Stimulated activated naive B cell treated with anti-CD40 and anti-IgM and Interleukin-4, amounts not matched to agents 10 μg/mL and 1 μg/mL and 100 μg/mL, for 72 hours (primary cell): Measurements from ENCODE around the gene GALR3.
"Not testable (repeated sequence)": the region's sequence is repeated elsewhere in the genome, so short reads cannot be mapped to it uniquely, and the experiment has no call there.

Experiments
- ATAC-seq, 2 donors: fragments of 150-1000 bp; cut with Tn5 transposase; replicated peaks; 2 replicates each; pipeline ENCODE4 v1.10.0; 2021; ENCODE audit warnings: moderate library complexity in 1 of 2
- DNase-seq: peaks from one replicate; pipeline ENCODE4 v3.0.0; 2021
- H3K27ac Mint-ChIP-seq: one replicate; pipeline ENCODE4 v1.8.0; 2022; ENCODE audit warnings: mild to moderate bottlenecking, mixed read lengths
- H3K27me3 Mint-ChIP-seq, 2 donors: one replicate each; pipeline ENCODE4 v1.8.0; 2022; ENCODE audit warnings: mixed read lengths in 2 of 2
- H3K36me3 Mint-ChIP-seq, 2 donors: one replicate each; pipeline ENCODE4 v1.8.0; 2022; ENCODE audit warnings: mixed read lengths in 2 of 2, mild to moderate bottlenecking in 1 of 2
- H3K4me1 Mint-ChIP-seq, 2 donors: one replicate each; pipeline ENCODE4 v1.8.0; 2022; ENCODE audit warnings: mixed read lengths in 2 of 2, mild to moderate bottlenecking in 1 of 2
- H3K4me3 Mint-ChIP-seq, 2 donors: one replicate each; pipeline ENCODE4 v1.8.0; 2022; ENCODE audit warnings: mild to moderate bottlenecking in 2 of 2, mixed read lengths in 2 of 2, moderate library complexity in 1 of 2
- H3K9me3 Mint-ChIP-seq, 2 donors: one replicate each; pipeline ENCODE4 v1.8.0; 2022; ENCODE audit warnings: mixed read lengths in 2 of 2, mild to moderate bottlenecking in 1 of 2

The GALR3 gene

DNA sequence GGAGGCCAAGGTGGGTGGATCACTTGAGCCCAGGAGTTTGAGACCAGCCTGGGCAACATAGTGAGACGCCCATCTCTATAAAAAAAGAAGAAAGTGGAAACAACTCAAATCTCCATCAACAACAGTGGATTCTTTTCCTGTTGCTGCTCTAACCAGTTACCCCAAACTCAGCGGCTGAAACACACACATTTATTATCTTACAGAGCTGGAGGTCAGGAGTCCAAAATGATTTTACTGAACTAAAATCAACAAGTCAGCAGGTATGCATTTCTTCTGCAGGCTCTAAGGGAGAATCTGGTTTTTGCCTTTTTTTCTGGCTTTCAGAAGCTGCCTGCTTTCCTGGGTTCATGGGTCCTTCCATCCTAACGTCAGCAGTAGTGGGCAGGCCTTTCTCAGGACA lies 27.1 kb upstream of the GALR3 start:
- Mint-ChIP-seq H3K4me3 (no peak overlapping the region), H3K9me3 (no peaks in the 10 kb centered on the region), H3K36me3 (no peaks in the 10 kb centered on the region), H3K4me1 (peaks cover 0 to 4% of the 10 kb centered on the region in 2 donors), H3K27me3 (peaks cover 10 to 19% of the 10 kb centered on the region in 2 donors), H3K27ac (no peak overlapping the region)
- ATAC-seq (no peak), DNase-seq (no peak)

DNA sequence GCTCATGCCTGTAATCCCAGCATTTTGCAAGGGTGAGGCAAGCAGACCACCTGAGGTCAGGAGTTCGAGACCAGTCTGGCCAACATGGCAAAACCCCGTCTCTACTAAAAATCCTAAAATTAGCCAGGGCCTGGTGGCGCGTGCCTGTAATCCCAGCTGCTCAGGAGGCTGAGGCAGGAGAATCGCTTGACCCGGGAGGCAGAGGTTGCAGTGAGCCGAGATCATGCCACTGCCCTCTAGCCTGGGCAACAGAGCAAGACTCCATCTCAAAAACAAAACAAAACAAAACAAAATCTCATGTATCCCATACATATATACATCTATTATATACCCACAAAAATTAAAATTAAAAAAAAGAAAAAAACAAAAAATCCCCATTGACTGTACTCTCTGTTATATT lies 25.9 kb upstream of the GALR3 start:
- not testable (repeated sequence) for H3K9me3 Mint-ChIP-seq, DNase-seq, ATAC-seq, H3K4me1 Mint-ChIP-seq, H3K36me3 Mint-ChIP-seq, H3K27ac Mint-ChIP-seq, H3K4me3 Mint-ChIP-seq
- H3K27me3 Mint-ChIP-seq = peaks cover 10 to 19% of the 10 kb centered on the region in 2 donors

DNA sequence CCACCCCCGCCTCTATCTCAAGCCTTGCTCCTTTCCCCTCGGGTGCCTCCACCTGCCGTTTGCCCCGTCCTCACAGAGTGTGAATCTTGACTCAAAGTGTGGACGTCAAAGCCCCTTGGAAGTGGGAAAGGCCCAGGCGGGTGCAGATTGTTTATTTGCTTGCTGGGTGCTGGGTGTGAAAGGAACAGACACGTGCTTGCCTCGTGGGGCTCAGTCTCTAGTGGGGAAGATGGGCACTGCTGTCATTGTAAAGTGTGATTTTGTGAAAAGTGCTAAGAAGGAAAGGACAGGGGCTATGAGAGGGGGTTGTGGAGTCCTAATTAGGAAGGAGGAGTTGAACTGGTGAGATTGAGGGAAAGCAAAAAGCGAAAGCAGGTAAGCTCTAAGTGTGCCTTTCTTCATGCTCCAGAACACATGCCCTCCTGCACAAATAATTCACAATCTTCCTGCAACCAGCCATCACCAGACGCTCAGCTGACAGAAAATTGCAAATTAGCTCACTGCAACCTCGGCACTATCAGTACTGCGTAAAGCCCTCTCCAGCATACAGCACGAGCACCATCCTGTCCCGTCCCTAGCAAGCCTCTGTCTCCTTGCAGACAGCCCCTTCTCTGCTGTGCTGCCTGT lies 25.2 kb upstream of the GALR3 start:
- peaks cover 17 to 23% of the 10 kb centered on the region in 2 donors for H3K27me3 Mint-ChIP-seq
- no peak for DNase-seq
- H3K4me1 Mint-ChIP-seq = peaks cover 6 to 10% of the 10 kb centered on the region in 2 donors
- no peaks in the 10 kb centered on the region for H3K9me3 Mint-ChIP-seq
- H3K36me3 Mint-ChIP-seq = no peaks in the 10 kb centered on the region
- H3K4me3 Mint-ChIP-seq = no peak overlapping the region
- H3K27ac Mint-ChIP-seq = peak overlapping the region; percentile 20
- no peak for ATAC-seq

DNA sequence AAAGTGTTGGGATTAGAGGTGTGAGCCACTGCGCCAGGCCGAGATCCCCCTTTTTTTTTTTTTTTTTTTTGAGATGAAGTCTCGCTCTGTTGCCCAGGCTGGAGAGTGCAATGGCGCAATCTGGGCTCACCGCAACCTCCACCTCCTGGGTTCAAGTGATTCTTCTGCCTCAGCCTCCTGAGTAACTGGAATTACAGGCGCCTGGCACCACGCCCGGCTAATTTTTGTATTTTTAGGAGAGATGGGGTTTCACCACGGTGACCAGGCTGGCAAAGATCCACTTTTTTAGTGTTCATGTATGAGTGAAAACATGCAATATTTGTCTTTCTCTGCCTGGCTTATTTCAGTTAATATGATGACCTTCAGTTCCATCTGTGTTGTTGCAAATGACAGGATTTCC lies 23.2 kb upstream of the GALR3 start:
- DNase-seq, H3K27ac Mint-ChIP-seq, H3K4me3 Mint-ChIP-seq, H3K9me3 Mint-ChIP-seq, H3K36me3 Mint-ChIP-seq, ATAC-seq: not testable (repeated sequence)
- Mint-ChIP-seq H3K27me3 (peaks cover 35 to 37% of the 10 kb centered on the region in 2 donors), H3K4me1 (peaks cover 16 to 25% of the 10 kb centered on the region in 2 donors)

DNA sequence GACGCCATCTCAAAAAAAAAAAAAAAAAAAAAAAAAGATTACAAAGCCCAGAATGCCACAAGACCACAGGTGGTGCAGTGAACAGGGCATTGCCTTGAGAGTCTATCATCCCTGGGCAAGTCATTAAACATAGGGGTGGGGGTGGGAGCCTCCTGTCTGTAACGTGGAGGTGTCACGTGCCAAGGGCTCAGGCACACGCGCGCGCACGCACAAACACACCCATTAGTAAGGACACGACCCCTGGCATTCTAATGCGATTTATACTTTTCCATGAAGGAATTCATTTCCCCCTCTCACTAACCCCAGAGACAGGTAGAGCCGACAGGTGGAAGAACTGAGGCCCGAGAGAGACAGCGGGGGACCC lies 21.3 kb upstream of the GALR3 start:
- Mint-ChIP-seq H3K4me3 (peak overlapping the region; percentile 70 to 71), H3K9me3 (no peaks in the 10 kb centered on the region), H3K27ac (no peak overlapping the region), H3K4me1 (peaks cover 25 to 43% of the 10 kb centered on the region in 2 donors), H3K36me3 (peaks cover 0 to 4% of the 10 kb centered on the region in 2 donors), H3K27me3 (peaks cover 47 to 54% of the 10 kb centered on the region in 2 donors)
- DNase-seq (no peak), ATAC-seq (no peak)

DNA sequence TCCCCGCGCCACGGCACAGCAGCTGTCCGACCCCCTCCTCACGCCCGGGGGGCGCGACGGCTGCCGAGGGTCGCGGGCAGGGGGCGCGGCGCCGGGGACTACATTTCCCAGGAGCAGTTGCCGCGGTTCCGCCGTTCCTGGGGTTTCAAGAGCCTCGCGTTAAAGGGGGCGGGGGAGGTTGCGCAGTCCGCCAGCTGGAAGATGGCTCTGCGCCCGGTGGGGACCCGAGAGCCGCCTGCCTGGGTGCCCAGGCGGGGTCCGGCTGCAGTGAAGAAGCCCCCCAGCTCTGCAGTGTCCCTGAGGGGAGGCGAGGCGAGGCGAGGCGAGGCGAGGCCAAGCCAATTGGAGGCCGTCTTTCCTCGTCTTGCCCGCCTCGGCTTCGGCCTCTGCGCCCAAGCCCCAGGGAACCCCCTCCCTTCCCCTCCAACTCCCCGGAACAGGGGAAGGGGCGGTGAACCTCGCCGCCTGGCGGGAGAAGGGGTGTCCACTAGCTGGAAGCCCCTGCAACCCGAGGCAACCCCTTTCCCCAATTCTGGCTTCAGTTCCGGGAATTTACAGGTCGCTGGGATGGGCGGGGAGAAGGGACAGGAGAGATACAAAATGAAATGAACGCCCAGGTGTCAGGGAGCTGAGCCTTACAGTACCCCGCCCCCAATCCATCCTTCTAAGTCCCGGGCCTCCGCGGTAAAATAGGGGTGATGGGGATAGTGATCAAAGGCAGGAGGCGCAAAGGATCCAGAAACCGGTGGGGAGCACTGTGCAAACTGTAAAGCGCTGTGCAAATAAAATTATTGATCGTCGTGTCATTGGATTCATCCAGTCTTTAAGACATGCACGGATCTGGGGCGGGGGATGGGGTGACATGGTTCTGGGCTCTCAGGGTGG lies 20.6 kb upstream of the GALR3 start:
- peak overlapping the region; percentile 70 to 76 for H3K4me3 Mint-ChIP-seq
- H3K27me3 Mint-ChIP-seq = peaks cover 48 to 59% of the 10 kb centered on the region in 2 donors
- H3K36me3 Mint-ChIP-seq = peaks cover 0 to 4% of the 10 kb centered on the region in 2 donors
- DNase-seq = no peak
- no peak for ATAC-seq
- H3K9me3 Mint-ChIP-seq = no peaks in the 10 kb centered on the region
- H3K27ac Mint-ChIP-seq = peak overlapping the region; percentile 31
- peaks cover 26 to 49% of the 10 kb centered on the region in 2 donors for H3K4me1 Mint-ChIP-seq

DNA sequence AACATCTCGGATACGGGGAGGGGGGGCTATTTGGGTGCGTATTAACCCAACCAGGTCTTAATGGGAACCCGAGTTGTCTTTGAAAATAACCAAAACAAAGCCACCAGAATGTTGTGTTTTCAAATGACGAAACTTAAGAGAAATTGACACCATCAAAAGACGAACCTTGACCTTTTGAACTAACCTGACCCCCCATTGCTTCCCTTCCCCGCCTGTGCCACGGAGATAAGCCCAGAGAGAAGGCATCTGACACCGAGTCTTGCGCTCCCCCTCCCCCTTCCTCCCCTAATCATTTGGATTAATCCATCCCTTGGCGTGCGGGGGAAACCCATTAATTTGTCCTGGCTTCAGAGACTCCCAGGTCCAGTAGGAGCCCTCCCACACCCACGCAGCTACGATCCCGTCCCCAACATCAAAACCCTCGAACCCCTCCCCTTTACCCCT lies 20.0 kb upstream of the GALR3 start:
- ATAC-seq = no peak
- Mint-ChIP-seq H3K36me3 (peaks cover 0 to 4% of the 10 kb centered on the region in 2 donors), H3K9me3 (no peaks in the 10 kb centered on the region), H3K4me3 (peak overlapping the region; percentile 60 to 76), H3K27me3 (peaks cover 46 to 65% of the 10 kb centered on the region in 2 donors), H3K4me1 (peaks cover 28 to 52% of the 10 kb centered on the region in 2 donors), H3K27ac (no peak overlapping the region)
- DNase-seq = no peak

DNA sequence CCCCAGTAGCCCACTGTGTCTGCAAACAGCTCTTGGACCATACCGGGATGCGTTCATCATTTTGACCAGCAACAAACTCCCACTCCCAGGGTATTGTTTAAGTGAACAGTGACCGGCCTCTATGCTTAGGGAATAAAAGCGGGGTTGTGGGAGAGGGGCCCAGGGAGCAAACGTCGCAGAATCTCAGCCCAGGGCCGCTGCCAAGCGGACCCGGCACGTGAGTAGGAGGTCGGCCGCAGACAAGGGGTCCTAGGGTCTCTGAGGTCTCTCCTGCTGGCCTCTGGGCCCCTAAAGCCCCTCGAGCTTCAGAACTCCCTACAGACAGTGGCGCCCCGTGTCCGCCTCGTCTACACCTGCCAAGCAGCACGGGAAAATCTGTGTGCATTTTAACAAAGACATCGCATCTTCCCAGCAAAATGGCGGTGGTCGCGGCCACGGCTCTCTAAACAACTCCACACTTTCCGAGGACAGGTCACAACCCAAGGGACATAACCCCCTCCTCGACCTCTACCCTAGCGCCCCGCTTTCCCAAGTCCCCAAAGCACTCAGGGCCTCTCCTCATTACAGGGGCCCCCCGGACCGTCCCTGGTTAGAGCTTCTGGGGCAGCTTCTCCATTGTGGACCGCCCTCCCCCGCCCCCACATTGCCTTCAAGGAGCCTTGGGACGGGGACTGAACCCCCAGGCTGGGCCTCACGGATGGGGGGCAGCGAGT lies 19.4 kb upstream of the GALR3 start:
- H3K36me3 Mint-ChIP-seq = peaks cover 0 to 4% of the 10 kb centered on the region in 2 donors
- H3K4me3 Mint-ChIP-seq = peak overlapping the region; percentile 73 to 79
- DNase-seq (no peak), ATAC-seq (no peak)
- no peaks in the 10 kb centered on the region for H3K9me3 Mint-ChIP-seq
- peak overlapping the region; percentile 85 for H3K27ac Mint-ChIP-seq
- H3K27me3 Mint-ChIP-seq = peaks cover 51 to 71% of the 10 kb centered on the region in 2 donors
- peaks cover 29 to 58% of the 10 kb centered on the region in 2 donors for H3K4me1 Mint-ChIP-seq

DNA sequence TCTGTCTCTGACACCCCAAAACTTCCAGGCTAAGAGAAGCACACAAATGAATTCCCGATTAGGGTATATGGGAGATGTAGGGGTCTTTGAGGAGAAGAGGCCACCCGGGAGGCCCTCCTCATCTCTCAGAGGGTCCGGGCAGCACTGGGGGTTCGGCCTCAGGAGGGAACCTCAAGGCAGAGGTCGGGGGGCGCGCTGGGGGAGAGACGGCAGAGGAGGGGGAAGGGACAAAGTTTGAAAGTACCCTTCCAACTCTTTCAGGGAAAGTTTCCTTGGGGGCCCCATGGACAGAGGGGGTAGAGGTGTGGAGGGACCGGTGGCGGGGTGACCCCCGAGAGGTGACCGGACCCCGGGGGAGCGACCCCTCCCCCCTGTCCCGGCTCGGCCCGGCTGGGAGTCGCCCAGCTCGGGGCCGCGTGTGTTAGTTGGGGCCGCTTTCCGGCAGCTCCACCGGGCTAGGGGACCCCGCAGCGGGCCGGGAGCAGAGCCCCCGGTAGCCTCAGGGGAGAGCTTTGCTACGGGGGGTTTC lies 18.8 kb upstream of the GALR3 start:
- Mint-ChIP-seq H3K9me3 (no peaks in the 10 kb centered on the region), H3K27ac (peak overlapping the region; percentile 85), H3K4me1 (peaks cover 29 to 58% of the 10 kb centered on the region in 2 donors), H3K27me3 (peaks cover 52 to 77% of the 10 kb centered on the region in 2 donors), H3K4me3 (peak overlapping the region; percentile 73 to 79), H3K36me3 (peaks cover 0 to 4% of the 10 kb centered on the region in 2 donors)
- no peak for DNase-seq
- no peak for ATAC-seq

DNA sequence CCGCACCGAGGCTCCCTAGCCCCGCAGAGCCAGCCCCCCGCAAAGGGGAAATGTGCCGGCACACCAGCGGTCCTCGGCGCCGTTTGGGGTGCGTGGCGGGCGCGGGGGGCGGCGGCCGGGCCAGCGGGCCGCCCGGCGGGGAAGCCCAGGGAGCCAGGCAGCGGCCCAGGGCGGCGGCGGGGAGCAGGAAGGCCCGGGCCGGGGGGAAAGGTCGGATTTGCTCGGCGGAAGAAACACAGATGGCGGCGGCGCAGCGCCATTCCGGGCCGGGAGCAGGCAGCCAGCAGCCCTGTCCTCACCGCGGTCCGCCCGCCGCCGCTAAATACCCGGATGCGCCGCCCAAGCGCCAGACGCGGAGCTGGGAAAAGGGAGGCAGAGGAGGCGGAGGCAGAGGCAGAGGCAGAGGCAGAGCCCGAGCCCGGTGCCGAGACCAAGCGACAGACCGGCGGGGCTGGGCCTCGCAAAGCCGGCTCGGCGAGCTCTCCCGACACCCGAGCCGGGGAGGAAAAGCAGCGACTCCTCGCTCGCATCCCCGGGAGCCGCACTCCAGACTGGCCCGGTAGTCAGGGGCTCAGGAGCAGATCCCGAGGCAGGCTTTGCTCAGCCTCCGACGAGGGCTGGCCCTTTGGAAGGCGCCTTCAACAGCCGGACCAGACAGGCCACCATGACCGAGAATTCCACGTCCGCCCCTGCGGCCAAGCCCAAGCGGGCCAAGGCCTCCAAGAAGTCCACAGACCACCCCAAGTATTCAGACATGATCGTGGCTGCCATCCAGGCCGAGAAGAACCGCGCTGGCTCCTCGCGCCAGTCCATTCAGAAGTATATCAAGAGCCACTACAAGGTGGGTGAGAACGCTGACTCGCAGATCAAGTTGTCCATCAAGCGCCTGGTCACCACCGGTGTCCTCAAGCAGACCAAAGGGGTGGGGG lies 18.0 kb upstream of the GALR3 start:
- Mint-ChIP-seq H3K9me3 (no peaks in the 10 kb centered on the region), H3K36me3 (peaks cover 0 to 4% of the 10 kb centered on the region in 2 donors), H3K4me3 (peak overlapping the region; percentile 78 to 79), H3K27me3 (peaks cover 55 to 82% of the 10 kb centered on the region in 2 donors), H3K27ac (peak overlapping the region; percentile 84), H3K4me1 (peaks cover 29 to 58% of the 10 kb centered on the region in 2 donors)
- DNase-seq = peak; percentile 48
- peak; percentile 43 to 44 for ATAC-seq

DNA sequence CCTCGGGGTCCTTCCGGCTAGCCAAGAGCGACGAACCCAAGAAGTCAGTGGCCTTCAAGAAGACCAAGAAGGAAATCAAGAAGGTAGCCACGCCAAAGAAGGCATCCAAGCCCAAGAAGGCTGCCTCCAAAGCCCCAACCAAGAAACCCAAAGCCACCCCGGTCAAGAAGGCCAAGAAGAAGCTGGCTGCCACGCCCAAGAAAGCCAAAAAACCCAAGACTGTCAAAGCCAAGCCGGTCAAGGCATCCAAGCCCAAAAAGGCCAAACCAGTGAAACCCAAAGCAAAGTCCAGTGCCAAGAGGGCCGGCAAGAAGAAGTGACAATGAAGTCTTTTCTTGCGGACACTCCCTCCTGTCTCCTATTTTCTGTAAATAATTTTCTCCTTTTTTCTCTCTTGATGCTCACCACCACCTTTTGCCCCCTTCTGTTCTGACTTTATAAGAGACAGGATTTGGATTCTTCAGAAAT lies 17.3 kb upstream of the GALR3 start:
- Mint-ChIP-seq H3K27ac (peak overlapping the region; percentile 84), H3K36me3 (peaks cover 0 to 4% of the 10 kb centered on the region in 2 donors), H3K4me3 (peak overlapping the region; percentile 78 to 79), H3K27me3 (peaks cover 52 to 76% of the 10 kb centered on the region in 2 donors), H3K4me1 (peaks cover 29 to 58% of the 10 kb centered on the region in 2 donors), H3K9me3 (no peaks in the 10 kb centered on the region)
- no peak for ATAC-seq
- DNase-seq = no peak

DNA sequence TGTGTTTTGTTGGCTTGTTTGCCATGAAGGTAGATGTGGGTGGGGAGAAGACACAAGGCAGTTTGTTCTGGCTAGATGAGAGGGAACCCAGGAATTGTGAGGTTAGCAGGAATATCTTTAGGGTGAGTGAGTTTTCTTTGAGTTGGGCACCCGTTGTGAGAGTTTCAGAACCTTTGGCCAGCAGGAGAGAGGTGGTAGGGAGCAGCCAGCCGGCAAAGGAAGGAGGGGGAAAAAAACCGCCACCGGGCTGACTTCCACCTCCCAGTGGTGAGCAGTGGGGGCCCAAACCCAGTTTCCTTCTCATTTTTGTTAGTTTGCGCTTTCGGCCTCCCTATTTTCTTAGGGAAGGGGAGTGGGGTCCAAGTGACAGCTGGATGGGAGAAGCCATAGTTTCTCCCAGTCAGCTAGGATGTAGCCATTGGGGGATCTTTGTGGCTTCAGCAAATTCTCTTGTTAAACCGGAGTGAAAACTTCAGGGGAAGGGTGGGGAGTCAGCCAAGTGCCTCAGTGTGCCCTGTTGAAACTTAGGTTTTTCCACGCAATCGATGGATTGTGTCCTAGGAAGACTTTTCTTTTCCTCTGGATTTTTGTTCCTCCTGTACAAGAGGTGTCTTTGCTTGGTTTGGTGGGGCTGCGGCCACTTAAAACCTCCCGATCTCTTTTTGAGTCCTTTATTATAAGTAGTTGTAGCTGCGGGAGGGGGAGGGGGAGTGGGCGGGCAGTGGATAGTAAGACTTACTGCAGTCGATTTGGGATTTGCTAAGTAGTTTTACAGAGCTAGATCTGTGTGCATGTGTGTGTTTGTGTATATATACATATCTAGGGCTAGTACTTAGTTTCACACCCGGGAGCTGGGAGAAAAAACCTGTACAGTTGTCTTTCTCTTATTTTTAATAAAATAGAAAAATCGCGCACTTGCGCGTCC lies 16.5 kb upstream of the GALR3 start:
- DNase-seq = no peak
- Mint-ChIP-seq H3K9me3 (no peaks in the 10 kb centered on the region), H3K4me3 (peak overlapping the region; percentile 78 to 84), H3K4me1 (peaks cover 29 to 58% of the 10 kb centered on the region in 2 donors), H3K36me3 (peaks cover 0 to 4% of the 10 kb centered on the region in 2 donors), H3K27ac (no peak overlapping the region), H3K27me3 (peaks cover 52 to 74% of the 10 kb centered on the region in 2 donors)
- no peak for ATAC-seq
